Measurements from ENCODE around the gene TMCO6.

DNA sequence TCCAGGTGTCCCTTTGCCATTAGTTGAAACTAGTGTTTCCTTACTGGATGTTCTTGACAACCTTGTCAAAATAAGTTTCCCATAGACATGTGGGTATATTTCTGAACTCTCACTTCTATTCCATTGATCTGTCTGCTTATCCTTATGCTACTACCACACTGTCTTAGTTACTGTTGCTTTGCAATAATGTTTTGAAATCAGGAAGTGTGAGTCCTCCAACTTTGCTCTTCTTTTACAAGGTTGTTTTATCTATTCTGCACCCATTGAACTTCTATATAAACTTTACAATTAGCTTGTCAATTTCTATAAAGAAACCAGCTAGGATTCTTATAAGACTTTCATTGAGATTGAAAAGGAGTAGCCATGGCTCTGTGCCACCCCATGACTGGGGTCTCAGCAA is 30.5 kb upstream of the TMCO6 start:
- TF ChIP-seq CTCF (IDR thresholded peaks at IDR 0.05), result no peak
- no peak for TF ChIP-seq POLR2A (IDR thresholded peaks at IDR 0.05)
